HFFc6 (cell line): ENCODE results near the gene FOXP1. TPM values are rescaled to one million over a fixed set of nuclear protein-coding genes. Genes with fewer than 3 reads are reported as not detected.

Experiments
- DNase-seq: peaks from one replicate; pipeline ENCODE4 v3.0.0-alpha.2; 2018
- H3K27ac Mint-ChIP-seq: 2 replicates; pipeline ENCODE4 v1.8.0; 2020; ENCODE audit warnings: mild to moderate bottlenecking, mixed read lengths
- H3K27me3 Mint-ChIP-seq: 2 replicates; pipeline ENCODE4 v1.8.0; 2021; ENCODE audit warnings: mild to moderate bottlenecking, moderate library complexity, mixed read lengths; ENCODE audit not compliant: insufficient read depth
- H3K36me3 Mint-ChIP-seq: 2 replicates; pipeline ENCODE4 v1.8.0; 2021; ENCODE audit warnings: low read depth, mixed read lengths
- H3K4me1 Mint-ChIP-seq: 2 replicates; pipeline ENCODE4 v1.8.0; 2020; ENCODE audit warnings: low read depth, mixed read lengths
- H3K4me3 Mint-ChIP-seq: 2 replicates; pipeline ENCODE4 v1.8.0; 2020; ENCODE audit warnings: mild to moderate bottlenecking, moderate library complexity, mixed read lengths
- H3K9me3 Mint-ChIP-seq: 2 replicates; pipeline ENCODE4 v1.8.0; 2020; ENCODE audit warnings: mild to moderate bottlenecking, mixed read lengths
- CTCF ChIP-seq: fragments of 200-600 bp; sonication (generic); IDR thresholded peaks from 2 replicates; pipeline ENCODE4 v1.5.0; 2021; ENCODE audit warnings: antibody characterized with exemption, mild to moderate bottlenecking
- total RNA-seq, 6 experiments: library from RNA; stranded (reverse); fragmentation: NEBNext Ultra II Directional; extraction: Animal tissue kit (Norgen Biotek cat#: 25700); gene quantifications; 2 replicates in 1 of 6; 3 replicates in 5 of 6; pipeline ENCODE4 v1.2.3, GENCODE V29; 2021

Gene FOXP1
- total RNA-seq, 6 experiments from 2014 or later = 32.2 to 59.3 (median 52.0) TPM

- peak overlapping the region; percentile 96 for H3K27ac Mint-ChIP-seq
- H3K4me1 Mint-ChIP-seq = peaks cover 69% of the 10 kb centered on the region
- peak; percentile 93 for DNase-seq
- H3K9me3 Mint-ChIP-seq = peaks cover 16% of the 10 kb centered on the region
- peak overlapping the region; percentile 86 for H3K4me3 Mint-ChIP-seq
- no peak for TF ChIP-seq CTCF
- no peaks in the 10 kb centered on the region for H3K27me3 Mint-ChIP-seq
- peaks cover 22% of the 10 kb centered on the region for H3K36me3 Mint-ChIP-seq
Measured at GRCh38 chr3:71495708-71496472, 87.6 kb downstream of the FOXP1 start.

GRCh38 chr3:71494212-71494611 lies 89.3 kb downstream of the FOXP1 start:
- Mint-ChIP-seq H3K9me3 (peaks cover 16% of the 10 kb centered on the region), H3K27me3 (no peaks in the 10 kb centered on the region), H3K27ac (no peak overlapping the region), H3K36me3 (peaks cover 31% of the 10 kb centered on the region), H3K4me1 (peaks cover 62% of the 10 kb centered on the region), H3K4me3 (no peak overlapping the region)
- no peak for TF ChIP-seq CTCF
- DNase-seq = no peak

GRCh38 chr3:71492974-71493771 lies 90.4 kb downstream of the FOXP1 start:
- TF ChIP-seq CTCF = no peak
- Mint-ChIP-seq H3K27me3 (no peaks in the 10 kb centered on the region), H3K27ac (no peak overlapping the region), H3K36me3 (peaks cover 31% of the 10 kb centered on the region), H3K4me1 (peaks cover 52% of the 10 kb centered on the region), H3K4me3 (no peak overlapping the region), H3K9me3 (peaks cover 16% of the 10 kb centered on the region)
- DNase-seq = no peak

GRCh38 chr3:71492566-71492965 lies 91.0 kb downstream of the FOXP1 start:
- Mint-ChIP-seq H3K27ac (no peak overlapping the region), H3K4me3 (no peak overlapping the region), H3K36me3 (peaks cover 31% of the 10 kb centered on the region), H3K4me1 (peaks cover 46% of the 10 kb centered on the region), H3K27me3 (no peaks in the 10 kb centered on the region), H3K9me3 (peaks cover 16% of the 10 kb centered on the region)
- DNase-seq = no peak
- TF ChIP-seq CTCF = no peak

- Mint-ChIP-seq H3K36me3 (peaks cover 31% of the 10 kb centered on the region), H3K4me3 (no peak overlapping the region), H3K9me3 (peaks cover 16% of the 10 kb centered on the region), H3K4me1 (peaks cover 33% of the 10 kb centered on the region), H3K27me3 (no peaks in the 10 kb centered on the region), H3K27ac (no peak overlapping the region)
- TF ChIP-seq CTCF = no peak
- DNase-seq = no peak
Measured at GRCh38 chr3:71491154-71491752, 92.3 kb downstream of the FOXP1 start.
